ENCODE measurements around the gene ATP8B4.

The ATP8B4 gene

GRCh38 chr15:50071551-50072258 lies 47.3 kb downstream of the ATP8B4 start:
- Histone ChIP-seq H3K9me3 (ENCODE audit: low read depth, low read length) (no peaks in the 10 kb centered on the region), H3K4me3 (no peak overlapping the region), H3K9ac (ENCODE audit: insufficient read length) (no peak overlapping the region), H3K27ac (no peak overlapping the region), H3K36me3 (ENCODE audit: insufficient read depth, low read length) (no peaks in the 10 kb centered on the region)
- TF ChIP-seq EZH2 (IDR thresholded peaks at IDR 0.05), result no peak
- TF ChIP-seq POLR2AphosphoS5 (IDR thresholded peaks at IDR 0.05; ENCODE audit: borderline replicate concordance, low read depth, low read length), result no peak
- no peak for TF ChIP-seq FOXP2 (optimal IDR thresholded peaks at IDR 0.05; ENCODE audit: control extremely low read depth, extremely low read length, insufficient read depth)
- no peak for DNase-seq (ENCODE audit: low read depth, low spot score)

GRCh38 chr15:50068016-50068415 lies 51.0 kb downstream of the ATP8B4 start:
- Histone ChIP-seq H3K9ac (ENCODE audit: insufficient read length) (no peak overlapping the region), H3K27ac (no peak overlapping the region), H3K9me3 (ENCODE audit: low read depth, low read length) (no peaks in the 10 kb centered on the region), H3K4me3 (no peak overlapping the region), H3K36me3 (ENCODE audit: insufficient read depth, low read length) (no peaks in the 10 kb centered on the region)
- no peak for DNase-seq (ENCODE audit: low read depth, low spot score)
- no peak for TF ChIP-seq FOXP2 (optimal IDR thresholded peaks at IDR 0.05; ENCODE audit: control extremely low read depth, extremely low read length, insufficient read depth)
- TF ChIP-seq EZH2 (IDR thresholded peaks at IDR 0.05), result no peak
- TF ChIP-seq POLR2AphosphoS5 (IDR thresholded peaks at IDR 0.05; ENCODE audit: borderline replicate concordance, low read depth, low read length), result no peak

GRCh38 chr15:50067254-50067653 lies 51.8 kb downstream of the ATP8B4 start:
- no peak overlapping the region for H3K27ac ChIP-seq
- no peak for TF ChIP-seq EZH2 (IDR thresholded peaks at IDR 0.05)
- TF ChIP-seq POLR2AphosphoS5 (IDR thresholded peaks at IDR 0.05; ENCODE audit: borderline replicate concordance, low read depth, low read length), result no peak
- no peak for TF ChIP-seq FOXP2 (optimal IDR thresholded peaks at IDR 0.05; ENCODE audit: control extremely low read depth, extremely low read length, insufficient read depth)
- H3K36me3 ChIP-seq (ENCODE audit: insufficient read depth, low read length), result no peaks in the 10 kb centered on the region
- no peak overlapping the region for H3K4me3 ChIP-seq
- no peak for DNase-seq (ENCODE audit: low read depth, low spot score)
- no peaks in the 10 kb centered on the region for H3K9me3 ChIP-seq (ENCODE audit: low read depth, low read length)
- no peak overlapping the region for H3K9ac ChIP-seq (ENCODE audit: insufficient read length)

GRCh38 chr15:50066666-50067065 lies 52.4 kb downstream of the ATP8B4 start:
- no peak for TF ChIP-seq FOXP2 (optimal IDR thresholded peaks at IDR 0.05; ENCODE audit: control extremely low read depth, extremely low read length, insufficient read depth)
- TF ChIP-seq EZH2 (IDR thresholded peaks at IDR 0.05), result no peak
- no peak for TF ChIP-seq POLR2AphosphoS5 (IDR thresholded peaks at IDR 0.05; ENCODE audit: borderline replicate concordance, low read depth, low read length)
- Histone ChIP-seq H3K9ac (ENCODE audit: insufficient read length) (no peak overlapping the region), H3K9me3 (ENCODE audit: low read depth, low read length) (no peaks in the 10 kb centered on the region), H3K27ac (no peak overlapping the region), H3K36me3 (ENCODE audit: insufficient read depth, low read length) (no peaks in the 10 kb centered on the region), H3K4me3 (no peak overlapping the region)
- no peak for DNase-seq (ENCODE audit: low read depth, low spot score)

GRCh38 chr15:50066202-50066601 lies 52.8 kb downstream of the ATP8B4 start:
- Histone ChIP-seq H3K9me3 (ENCODE audit: low read depth, low read length) (no peaks in the 10 kb centered on the region), H3K36me3 (ENCODE audit: insufficient read depth, low read length) (no peaks in the 10 kb centered on the region), H3K4me3 (no peak overlapping the region), H3K27ac (no peak overlapping the region), H3K9ac (ENCODE audit: insufficient read length) (no peak overlapping the region)
- no peak for DNase-seq (ENCODE audit: low read depth, low spot score)
- no peak for TF ChIP-seq EZH2 (IDR thresholded peaks at IDR 0.05)
- TF ChIP-seq POLR2AphosphoS5 (IDR thresholded peaks at IDR 0.05; ENCODE audit: borderline replicate concordance, low read depth, low read length), result no peak
- no peak for TF ChIP-seq FOXP2 (optimal IDR thresholded peaks at IDR 0.05; ENCODE audit: control extremely low read depth, extremely low read length, insufficient read depth)

- Histone ChIP-seq H3K4me3 (no peak overlapping the region), H3K9ac (ENCODE audit: insufficient read length) (no peak overlapping the region), H3K9me3 (ENCODE audit: low read depth, low read length) (no peaks in the 10 kb centered on the region), H3K27ac (no peak overlapping the region), H3K36me3 (ENCODE audit: insufficient read depth, low read length) (no peaks in the 10 kb centered on the region)
- TF ChIP-seq FOXP2 (optimal IDR thresholded peaks at IDR 0.05; ENCODE audit: control extremely low read depth, extremely low read length, insufficient read depth), result no peak
- no peak for DNase-seq (ENCODE audit: low read depth, low spot score)
These were observed 53.8 kb downstream of the ATP8B4 start for GRCh38 chr15:50065279-50065678.

GRCh38 chr15:50064673-50065072 lies 54.4 kb downstream of the ATP8B4 start:
- DNase-seq (ENCODE audit: low read depth, low spot score), result no peak
- Histone ChIP-seq H3K9ac (ENCODE audit: insufficient read length) (no peak overlapping the region), H3K4me3 (no peak overlapping the region), H3K36me3 (ENCODE audit: insufficient read depth, low read length) (no peaks in the 10 kb centered on the region), H3K27ac (no peak overlapping the region), H3K9me3 (ENCODE audit: low read depth, low read length) (no peaks in the 10 kb centered on the region)
- TF ChIP-seq FOXP2 (optimal IDR thresholded peaks at IDR 0.05; ENCODE audit: control extremely low read depth, extremely low read length, insufficient read depth) (no peak), EZH2 (IDR thresholded peaks at IDR 0.05) (no peak), POLR2AphosphoS5 (IDR thresholded peaks at IDR 0.05; ENCODE audit: borderline replicate concordance, low read depth, low read length) (no peak)

- no peaks in the 10 kb centered on the region for H3K9me3 ChIP-seq (ENCODE audit: low read depth, low read length)
- no peak overlapping the region for H3K4me3 ChIP-seq
- DNase-seq (ENCODE audit: low read depth, low spot score), result no peak
- H3K9ac ChIP-seq (ENCODE audit: insufficient read length), result no peak overlapping the region
- no peak for TF ChIP-seq EZH2 (IDR thresholded peaks at IDR 0.05)
- no peak for TF ChIP-seq FOXP2 (optimal IDR thresholded peaks at IDR 0.05; ENCODE audit: control extremely low read depth, extremely low read length, insufficient read depth)
- no peak for TF ChIP-seq POLR2AphosphoS5 (IDR thresholded peaks at IDR 0.05; ENCODE audit: borderline replicate concordance, low read depth, low read length)
- H3K27ac ChIP-seq, result no peak overlapping the region
- H3K36me3 ChIP-seq (ENCODE audit: insufficient read depth, low read length), result no peaks in the 10 kb centered on the region
These were observed 55.8 kb downstream of the ATP8B4 start for GRCh38 chr15:50063226-50063625.

- no peak overlapping the region for H3K9ac ChIP-seq (ENCODE audit: insufficient read length)
- H3K4me3 ChIP-seq, result no peak overlapping the region
- TF ChIP-seq POLR2AphosphoS5 (IDR thresholded peaks at IDR 0.05; ENCODE audit: borderline replicate concordance, low read depth, low read length) (no peak), FOXP2 (optimal IDR thresholded peaks at IDR 0.05; ENCODE audit: control extremely low read depth, extremely low read length, insufficient read depth) (no peak), EZH2 (IDR thresholded peaks at IDR 0.05) (no peak)
- no peak overlapping the region for H3K27ac ChIP-seq
- H3K36me3 ChIP-seq (ENCODE audit: insufficient read depth, low read length), result no peaks in the 10 kb centered on the region
- no peak for DNase-seq (ENCODE audit: low read depth, low spot score)
- H3K9me3 ChIP-seq (ENCODE audit: low read depth, low read length), result no peaks in the 10 kb centered on the region
These were observed 57.5 kb downstream of the ATP8B4 start for GRCh38 chr15:50061503-50061902.
